ENCODE data around the gene OSBPL9. TPM values are rescaled to one million over a fixed set of nuclear protein-coding genes. Genes with fewer than 3 reads are reported as not detected.

OSBPL9 gene
- total and polyA plus RNA-seq, 2 experiments from 2014 or later, result 32.2 to 37.0 TPM

DNA sequence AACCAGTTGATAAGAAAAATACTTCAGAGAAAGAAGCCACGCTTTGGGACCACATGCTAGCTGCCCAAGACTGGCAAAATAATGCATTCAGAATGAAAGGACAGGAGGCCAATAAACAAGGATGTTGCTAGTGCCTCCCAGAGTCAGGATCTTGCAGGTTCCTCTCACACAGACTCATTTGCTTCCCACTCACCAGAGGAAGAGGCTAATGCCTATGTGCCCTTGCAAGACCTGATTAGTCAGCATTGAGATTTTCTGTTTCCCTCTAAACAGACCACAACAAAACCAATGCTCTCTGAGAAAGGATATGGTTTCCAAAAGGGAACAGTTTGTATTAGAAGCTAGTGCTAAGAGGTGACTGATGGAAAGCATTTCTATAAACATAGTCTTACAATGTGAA, 176.0 kb downstream of the OSBPL9 start:
- peak; percentile 84 for DNase-seq
- in situ Hi-C loops (cut with MboI), result no loop called here
- no peaks in the 10 kb centered on the region for H3K9me3 ChIP-seq (ENCODE audit: low read depth)

DNA sequence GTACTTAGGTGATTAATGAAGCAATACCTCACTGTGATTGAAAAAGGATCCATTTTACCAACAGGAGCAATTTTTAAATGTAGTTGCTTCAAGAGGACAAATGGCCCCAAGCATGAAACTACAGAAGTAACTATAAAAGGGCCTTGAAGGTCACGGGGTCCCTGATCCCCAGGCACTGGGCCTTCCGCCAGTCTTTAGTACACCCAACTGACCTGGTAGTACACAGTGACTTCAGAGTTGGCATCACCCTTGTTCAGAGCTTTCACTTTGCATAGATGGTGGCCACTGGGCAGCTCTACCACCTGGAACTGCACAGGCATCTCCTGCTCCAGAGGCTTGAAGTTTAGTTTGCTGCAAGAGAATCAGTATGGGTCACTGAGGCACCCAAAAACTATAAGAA, 177.4 kb downstream of the OSBPL9 start:
- in situ Hi-C loops (cut with MboI), result no loop called here
- H3K27ac ChIP-seq, result peak overlapping the region; percentile 76
- H3K9ac ChIP-seq, result no peak overlapping the region
- H3K36me3 ChIP-seq (ENCODE audit: low read depth), result peaks cover 68% of the 10 kb centered on the region
- H3K4me1 ChIP-seq (ENCODE audit: insufficient read depth), result peaks cover 5% of the 10 kb centered on the region; the same call in 1 of the 2 replicates
- no peak for DNase-seq
- 98 to 100% methylated on average over 2 of the region's 2 CpGs for WGBS, 2 experiments (ENCODE audit: low coverage in 1 of 2, low lambda C conversion rate in 2 of 2, missing lambda C conversion rate in 2 of 2)
- no peak overlapping the region for H2AFZ ChIP-seq
- no peaks in the 10 kb centered on the region for H3K9me3 ChIP-seq (ENCODE audit: low read depth)
- no peak for TF ChIP-seq EZH2phosphoT487 (IDR thresholded peaks at IDR 0.05; ENCODE audit: insufficient read depth, low read depth)
- no peak for TF ChIP-seq EZH2 (IDR thresholded peaks at IDR 0.05; ENCODE audit: insufficient read depth, poor library complexity, severe bottlenecking)
- no peak overlapping the region for H3K4me2 ChIP-seq (ENCODE audit: unreplicated experiment)
- peaks cover 48% of the 10 kb centered on the region for H3F3A ChIP-seq (ENCODE audit: insufficient read depth)
- no peaks in the 10 kb centered on the region for H4K20me1 ChIP-seq (ENCODE audit: insufficient read depth)
- H3K4me3 ChIP-seq, result no peak overlapping the region
- no peaks in the 10 kb centered on the region for H3K9me2 ChIP-seq (ENCODE audit: insufficient read depth)
- no peaks in the 10 kb centered on the region for H3K79me2 ChIP-seq (ENCODE audit: insufficient read depth)
- no peaks in the 10 kb centered on the region for H3K27me3 ChIP-seq (replicated peaks; ENCODE audit: insufficient read depth)

More for the DNA sequence above, 176.0 kb downstream of the OSBPL9 start:
- H4K20me1 ChIP-seq (ENCODE audit: insufficient read depth), result no peaks in the 10 kb centered on the region
- H3K79me2 ChIP-seq (ENCODE audit: insufficient read depth), result no peaks in the 10 kb centered on the region
- H3K27me3 ChIP-seq (replicated peaks; ENCODE audit: insufficient read depth), result no peaks in the 10 kb centered on the region
- WGBS, 2 experiments (ENCODE audit: low coverage in 1 of 2, low lambda C conversion rate in 2 of 2, missing lambda C conversion rate in 2 of 2), result 93 to 100% methylated on average over 1 of the region's 1 CpG
- no peaks in the 10 kb centered on the region for H3K9me2 ChIP-seq (ENCODE audit: insufficient read depth)
- H3K36me3 ChIP-seq (ENCODE audit: low read depth), result peaks cover 73% of the 10 kb centered on the region
- H2AFZ ChIP-seq, result no peak overlapping the region
- H3K4me2 ChIP-seq (ENCODE audit: unreplicated experiment), result no peak overlapping the region
- peak overlapping the region; percentile 44 for H3K9ac ChIP-seq
- peaks cover 55% of the 10 kb centered on the region for H3F3A ChIP-seq (ENCODE audit: insufficient read depth)
- no peak for TF ChIP-seq EZH2 (IDR thresholded peaks at IDR 0.05; ENCODE audit: insufficient read depth, poor library complexity, severe bottlenecking)
- no peak for TF ChIP-seq EZH2phosphoT487 (IDR thresholded peaks at IDR 0.05; ENCODE audit: insufficient read depth, low read depth)
- peak overlapping the region; percentile 76 for H3K27ac ChIP-seq
- H3K4me1 ChIP-seq (ENCODE audit: insufficient read depth), result peaks cover 5% of the 10 kb centered on the region; the same call in 1 of the 2 replicates
- no peak overlapping the region for H3K4me3 ChIP-seq

GRCh38 chr1:51794868-51795267, 178.0 kb downstream of the OSBPL9 start:
- Histone ChIP-seq H3K36me3 (ENCODE audit: low read depth) (peaks cover 68% of the 10 kb centered on the region), H3K27ac (no peak overlapping the region), H3F3A (ENCODE audit: insufficient read depth) (peaks cover 44% of the 10 kb centered on the region), H3K4me3 (no peak overlapping the region), H3K9me3 (ENCODE audit: low read depth) (no peaks in the 10 kb centered on the region), H3K9ac (no peak overlapping the region), H3K79me2 (ENCODE audit: insufficient read depth) (no peaks in the 10 kb centered on the region), H3K27me3 (replicated peaks; ENCODE audit: insufficient read depth) (no peaks in the 10 kb centered on the region), H2AFZ (no peak overlapping the region), H3K9me2 (ENCODE audit: insufficient read depth) (no peaks in the 10 kb centered on the region), H4K20me1 (ENCODE audit: insufficient read depth) (no peaks in the 10 kb centered on the region), H3K4me1 (ENCODE audit: insufficient read depth) (peaks cover 5% of the 10 kb centered on the region; the same call in 1 of the 2 replicates), H3K4me2 (ENCODE audit: unreplicated experiment) (no peak overlapping the region)
- in situ Hi-C loops (cut with MboI), result no loop called here
- DNase-seq, result no peak
- TF ChIP-seq EZH2phosphoT487 (IDR thresholded peaks at IDR 0.05; ENCODE audit: insufficient read depth, low read depth) (no peak), EZH2 (IDR thresholded peaks at IDR 0.05; ENCODE audit: insufficient read depth, poor library complexity, severe bottlenecking) (no peak)

DNA sequence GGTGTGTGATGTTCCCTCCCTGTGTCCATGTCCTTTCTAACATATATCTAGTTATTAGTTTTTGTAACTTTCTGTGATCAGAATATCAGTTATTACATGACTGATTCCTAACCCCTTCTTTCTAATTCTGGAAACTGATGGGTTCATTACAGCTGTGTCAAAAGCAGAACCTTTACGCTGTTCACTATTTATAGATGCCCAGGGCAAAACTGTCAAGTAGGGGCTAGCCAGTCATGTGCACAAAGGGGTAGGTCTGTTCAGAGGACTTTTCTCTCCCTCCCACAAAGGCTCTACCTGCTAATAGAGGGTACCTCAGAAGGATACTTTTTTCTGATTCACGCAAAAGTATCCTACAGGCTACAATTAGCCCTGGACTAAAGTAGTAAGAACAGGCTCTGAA, 182.5 kb downstream of the OSBPL9 start:
- no peaks in the 10 kb centered on the region for H4K20me1 ChIP-seq (ENCODE audit: insufficient read depth)
- no peak for DNase-seq
- H3K27me3 ChIP-seq (replicated peaks; ENCODE audit: insufficient read depth), result no peaks in the 10 kb centered on the region
- no peaks in the 10 kb centered on the region for H3K4me1 ChIP-seq (ENCODE audit: insufficient read depth)
- H3K4me2 ChIP-seq (ENCODE audit: unreplicated experiment), result no peak overlapping the region
- no peaks in the 10 kb centered on the region for H3K9me3 ChIP-seq (ENCODE audit: low read depth)
- peaks cover 66% of the 10 kb centered on the region for H3K36me3 ChIP-seq (ENCODE audit: low read depth)
- WGBS, 2 experiments (ENCODE audit: low coverage in 1 of 2, low lambda C conversion rate in 2 of 2, missing lambda C conversion rate in 2 of 2), result 98 to 100% methylated on average over 2 of the region's 2 CpGs
- H3K9me2 ChIP-seq (ENCODE audit: insufficient read depth), result no peaks in the 10 kb centered on the region
- no peaks in the 10 kb centered on the region for H3K79me2 ChIP-seq (ENCODE audit: insufficient read depth)
- in situ Hi-C loops (cut with MboI), result no loop called here
- TF ChIP-seq EZH2phosphoT487 (IDR thresholded peaks at IDR 0.05; ENCODE audit: insufficient read depth, low read depth), result no peak
- TF ChIP-seq EZH2 (IDR thresholded peaks at IDR 0.05; ENCODE audit: insufficient read depth, poor library complexity, severe bottlenecking), result no peak
- H2AFZ ChIP-seq, result no peak overlapping the region
- peaks cover 15% of the 10 kb centered on the region for H3F3A ChIP-seq (ENCODE audit: insufficient read depth)
- H3K27ac ChIP-seq, result no peak overlapping the region
- no peak overlapping the region for H3K9ac ChIP-seq
- H3K4me3 ChIP-seq, result no peak overlapping the region

DNA sequence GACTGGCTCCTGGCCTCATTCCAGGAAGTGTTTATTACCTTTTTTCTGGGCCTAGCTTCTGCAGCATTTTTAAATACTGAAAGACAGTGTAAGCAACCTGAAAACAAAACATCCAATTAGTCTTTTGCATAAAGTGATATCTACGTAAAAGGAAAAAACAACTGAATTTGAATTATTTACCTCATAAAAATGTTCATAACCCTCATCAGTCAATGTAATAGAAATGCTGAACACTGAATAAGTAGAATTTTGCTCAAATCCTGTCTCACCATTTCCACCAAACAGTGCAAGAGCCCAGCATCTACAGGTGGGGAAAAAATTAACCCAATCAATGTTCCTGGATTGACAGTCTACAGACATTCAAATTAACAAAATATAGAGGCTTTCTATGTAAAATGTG, 197.6 kb downstream of the OSBPL9 start:
- H3K4me3 ChIP-seq, result no peak overlapping the region
- TF ChIP-seq EZH2 (IDR thresholded peaks at IDR 0.05; ENCODE audit: insufficient read depth, poor library complexity, severe bottlenecking), result no peak
- no peak for TF ChIP-seq EZH2phosphoT487 (IDR thresholded peaks at IDR 0.05; ENCODE audit: insufficient read depth, low read depth)
- peaks cover 5% of the 10 kb centered on the region; the same call in 1 of the 2 replicates for H3K4me1 ChIP-seq (ENCODE audit: insufficient read depth)
- H3K27ac ChIP-seq, result no peak overlapping the region
- H3K27me3 ChIP-seq (replicated peaks; ENCODE audit: insufficient read depth), result no peaks in the 10 kb centered on the region
- H4K20me1 ChIP-seq (ENCODE audit: insufficient read depth), result no peaks in the 10 kb centered on the region
- H3K9me2 ChIP-seq (ENCODE audit: insufficient read depth), result no peaks in the 10 kb centered on the region
- H3K79me2 ChIP-seq (ENCODE audit: insufficient read depth), result no peaks in the 10 kb centered on the region
- WGBS, 2 experiments (ENCODE audit: low coverage in 1 of 2, low lambda C conversion rate in 2 of 2, missing lambda C conversion rate in 2 of 2), result 100% methylated on average over 1 of the region's 1 CpG
- in situ Hi-C loops (cut with MboI), result no loop called here
- no peaks in the 10 kb centered on the region for H3F3A ChIP-seq (ENCODE audit: insufficient read depth)
- H3K36me3 ChIP-seq (ENCODE audit: low read depth), result peaks cover 36% of the 10 kb centered on the region
- H3K9ac ChIP-seq, result no peak overlapping the region
- no peak for DNase-seq
- H2AFZ ChIP-seq, result no peak overlapping the region
- no peak overlapping the region for H3K4me2 ChIP-seq (ENCODE audit: unreplicated experiment)
- H3K9me3 ChIP-seq (ENCODE audit: low read depth), result no peaks in the 10 kb centered on the region
